GM12878 (cell line): ENCODE data around the gene PEX11A. TPM values are rescaled to one million over a fixed set of nuclear protein-coding genes. Genes with fewer than 3 reads are reported as not detected.

Experiments
- ATAC-seq: fragments of 200-7000 bp; cut with Tn5 transposase; 3 replicates; pipeline ENCODE4 v1.9.1; 2020; ENCODE audit warnings: mild to moderate bottlenecking, moderate library complexity
- BruUV-seq: library from RNA; stranded (reverse); fragments of 400-500 nt; replicated peaks from 2 replicates; lab custom pipeline; 2021; lab: Mats Ljungman, UMichigan
- CTCF ChIA-PET: fragments of 300-600 bp; sonication (Branson Sonifier 250); formaldehyde crosslinking; extraction: SDS; loops from one replicate; lab custom pipeline; 2021; ENCODE audit warnings: inconsistent platforms; lab: Yijun Ruan, JAX
- POLR2A ChIA-PET: fragments of 350-600 bp; formaldehyde crosslinking; extraction: SDS; loops from one replicate; lab custom pipeline; 2021; ENCODE audit warnings: inconsistent platforms; lab: Charles Lee
- RAD21 ChIA-PET: fragments of 300-600 bp; sonication (Branson Sonifier 250); formaldehyde crosslinking; loops from one replicate; lab custom pipeline; 2023; ENCODE audit warnings: antibody characterized with exemption; ENCODE audit not compliant: unreplicated experiment; lab: Charles Lee
- SMC1A ChIA-PET: fragments of 300-600 bp; sonication (Branson Sonifier 250); formaldehyde crosslinking; loops from one replicate; lab custom pipeline; 2023; ENCODE audit not compliant: unreplicated experiment, uncharacterized antibody; lab: Charles Lee
- DNase-seq: peaks from one replicate; pipeline ENCODE4 v3.0.0-alpha.2; 2011; ENCODE audit warnings: low read depth, low spot score
- FAIRE-seq: peaks from 3 replicates; lab custom pipeline; 2011; peaks lifted over from hg19 to GRCh38; lab: Jason Lieb, UNC
- H2AFZ ChIP-seq: 2 replicates; pipeline ENCODE4 v1.6.0; 2011; ENCODE audit warnings: low read depth, low read length, control low read depth; ENCODE audit not compliant: control insufficient read depth
- H3K27ac ChIP-seq: 2 replicates; pipeline ENCODE4 v1.5.1; 2011; ENCODE audit warnings: control low read depth; ENCODE audit not compliant: control insufficient read depth, insufficient read depth
- H3K27me3 ChIP-seq, 2 experiments: replicated peaks in 1 of 2; 2 replicates each; pipeline versions ENCODE4 v1.6.0 to v1.6.1; 2011; ENCODE audit warnings: low read length in 1 of 2; ENCODE audit not compliant: control insufficient read depth in 2 of 2, insufficient read depth in 2 of 2
- H3K36me3 ChIP-seq, 2 experiments: 2 replicates each; pipeline ENCODE4 v1.5.1; 2011; ENCODE audit warnings: low read length in 1 of 2; ENCODE audit not compliant: control insufficient read depth in 2 of 2, insufficient read depth in 2 of 2
- H3K4me1 ChIP-seq: 2 replicates; pipeline ENCODE4 v1.6.1; 2011; ENCODE audit warnings: mild to moderate bottlenecking, low read length, moderate library complexity, mixed read lengths; ENCODE audit not compliant: control insufficient read depth, insufficient read depth
- H3K4me2 ChIP-seq: 2 replicates; pipeline ENCODE4 v1.6.0; 2011; ENCODE audit warnings: control low read depth; ENCODE audit not compliant: control insufficient read depth, insufficient read depth
- H3K4me3 ChIP-seq: fragments of 200-600 bp; sonication (generic); 2 replicates; pipeline ENCODE4 v1.5.1; 2016
- H3K79me2 ChIP-seq: 2 replicates; pipeline ENCODE4 v1.6.0; 2011; ENCODE audit warnings: low read length; ENCODE audit not compliant: control insufficient read depth, insufficient read depth
- H3K9ac ChIP-seq: 2 replicates; pipeline ENCODE4 v1.8.0; 2011; ENCODE audit warnings: low read length, control low read depth, mixed read lengths; ENCODE audit not compliant: control insufficient read depth, insufficient read depth
- H3K9me3 ChIP-seq: replicated peaks from 3 replicates; pipeline ENCODE4 v1.5.1; 2011; ENCODE audit warnings: mild to moderate bottlenecking, low read length; ENCODE audit not compliant: control insufficient read depth, insufficient read depth
- H4K20me1 ChIP-seq: 2 replicates; pipeline ENCODE4 v1.6.0; 2011; ENCODE audit not compliant: control insufficient read depth, insufficient read depth
- BHLHE40 ChIP-seq, 2 experiments: fragments of 450-650 bp in 1 of 2; IDR thresholded peaks; 2 replicates each; pipeline ENCODE4 v1.6.1; 2011 to 2017; ENCODE audit warnings: low read depth in 2 of 2, borderline replicate concordance in 1 of 2, improper control_type of control experiment in 1 of 2, low read length in 1 of 2, mild to moderate bottlenecking in 1 of 2
- BRCA1 ChIP-seq: IDR thresholded peaks from 2 replicates; pipeline ENCODE4 v1.6.1; 2011; ENCODE audit warnings: low read depth, low read length, improper control_type of control experiment
- ESRRA ChIP-seq: IDR thresholded peaks from 2 replicates; pipeline ENCODE4 v1.6.1; 2012; ENCODE audit warnings: mild to moderate bottlenecking, low read length, improper control_type of control experiment
- JUNB ChIP-seq: IDR thresholded peaks from 2 replicates; pipeline ENCODE4 v1.6.1; 2016; ENCODE audit warnings: antibody characterized with exemption, mild to moderate bottlenecking
- KAT2A ChIP-seq: conservative IDR thresholded peaks from 2 replicates; pipeline ENCODE4 v1.6.1; 2011; ENCODE audit warnings: low read depth, low read length; ENCODE audit not compliant: control insufficient read depth
- MEF2A ChIP-seq: IDR thresholded peaks from 2 replicates; pipeline ENCODE4 v1.6.1; 2011; ENCODE audit warnings: low read depth, mild to moderate bottlenecking, low read length, moderate library complexity; ENCODE audit not compliant: insufficient read depth
- NRF1 ChIP-seq: conservative IDR thresholded peaks from 2 replicates; pipeline ENCODE4 v1.6.1; 2011; ENCODE audit warnings: mild to moderate bottlenecking, low read depth, low read length, improper control_type of control experiment
- RCOR1 ChIP-seq: conservative IDR thresholded peaks from 2 replicates; pipeline ENCODE4 v1.6.1; 2012; ENCODE audit warnings: low read depth, low read length, improper control_type of control experiment
- RELA ChIP-seq: fragments of 450-650 bp; IDR thresholded peaks from 2 replicates; pipeline ENCODE4 v1.8.0; 2014; ENCODE audit warnings: borderline replicate concordance; ENCODE audit not compliant: partially characterized antibody
- SMAD5 ChIP-seq: IDR thresholded peaks from 2 replicates; pipeline ENCODE4 v1.6.1; 2016; ENCODE audit warnings: antibody characterized with exemption, low read depth
- SMARCA5 ChIP-seq: fragments of 450-650 bp; IDR thresholded peaks from 2 replicates; pipeline ENCODE4 v1.6.1; 2017; ENCODE audit warnings: mild to moderate bottlenecking
- STAT3 ChIP-seq: IDR thresholded peaks from 2 replicates; pipeline ENCODE4 v1.6.1; 2011; ENCODE audit warnings: low read depth, low read length, improper control_type of control experiment
- SUPT20H ChIP-seq: IDR thresholded peaks from 2 replicates; pipeline ENCODE4 v1.6.1; 2011; ENCODE audit warnings: low read depth, mild to moderate bottlenecking, low read length, moderate library complexity, borderline replicate concordance; ENCODE audit not compliant: control insufficient read depth
- TBL1XR1 ChIP-seq: IDR thresholded peaks from 2 replicates; pipeline ENCODE4 v1.6.1; 2012; ENCODE audit warnings: low read depth, low read length, improper control_type of control experiment
- WGBS: methylation state at CpG from one replicate; pipeline ENCODE4 v1.1.6; 2016; ENCODE audit warnings: low lambda C conversion rate; ENCODE audit not compliant: insufficient replicate concordance, insufficient coverage; ENCODE audit errors: missing lambda C conversion rate; 5-methylcytosine and 5-hydroxymethylcytosine counted together
- in situ Hi-C: fragments of 300-500 bp; cut with MboI; formaldehyde crosslinking; loops from 9 replicates; pipeline ENCODE4 v1.14.3; 2018; ENCODE audit warnings: mixed read lengths
- intact Hi-C: fragments of 100-400 bp; cut with micrococcal nuclease; formaldehyde crosslinking; loops from one replicate; pipeline ENCODE4 v1.14.2; 2022; ENCODE audit not compliant: unreplicated experiment
- polyA plus RNA-seq, 11 experiments: library from polyadenylated mRNA; depleted of rRNA in 4 of 11; unstranded in 6 of 11; stranded (reverse) in 5 of 11; fragments of >200 nt; fragmentation: Nextera tagmentation in 4 of 11; fragmentation: Illumina TruSeq in 1 of 11; extraction: Ambion mirVana in 4 of 11; extraction: Trizol in 1 of 11; gene quantifications; 1 replicate in 1 of 11; 2 replicates in 10 of 11; pipeline versions ENCODE4 v1.2.1 to v1.2.3, GENCODE V29; 2011 to 2016; ENCODE audit warnings: inconsistent platforms in 2 of 11, missing spikeins in 2 of 11, low read depth in 1 of 11
- total RNA-seq, 4 experiments: library from RNA; depleted of rRNA in 3 of 4; stranded (reverse); fragments of >200 nt in 3 of 4; fragmentation: Illumina TruSeq in 1 of 4; extraction: Trizol in 1 of 4; gene quantifications; 2 replicates each; pipeline versions ENCODE4 v1.2.1 to v1.2.3, GENCODE V29; 2013 to 2021
- TF ChIP-seq, protein P1 (sequence below): fragments of 450-650 bp; IDR thresholded peaks from 2 replicates; pipeline ENCODE4 v1.6.1; 2017; ENCODE audit warnings: antibody characterized with exemption, mild to moderate bottlenecking, moderate library complexity

The PEX11A gene
- total and polyA plus RNA-seq, 10 of the 15 experiments (the other 5 are each of a cell fraction or from before 2014, with no cell fraction given): 1.4 to 2.8 (median 2.0) TPM

GRCh38 chr15:89681146-89681545 lies 9.4 kb downstream of the PEX11A start:
- in situ Hi-C loops: no loop called here
- FAIRE-seq (no peak), ATAC-seq (no peak), DNase-seq (no peak)
- Histone ChIP-seq H3K9ac (no peak overlapping the region), H3K27me3 (no peaks in the 10 kb centered on the region), H3K4me2 (no peak overlapping the region), H3K36me3 (no peaks in the 10 kb centered on the region), H4K20me1 (no peaks in the 10 kb centered on the region), H2AFZ (no peak overlapping the region), H3K79me2 (no peaks in the 10 kb centered on the region), H3K9me3 (no peaks in the 10 kb centered on the region), H3K27ac (no peak overlapping the region), H3K4me1 (no peaks in the 10 kb centered on the region), H3K4me3 (no peak overlapping the region)
- intact Hi-C loops: no loop called here
- 36% methylated on average over 2 of the region's 2 CpGs for WGBS
- BruUV-seq: no TSS peak
- SMC1A ChIA-PET: no interaction called here
- TF ChIP-seq BRCA1 (no peak), SMARCA5 (no peak), BHLHE40 (IDR thresholded peaks at IDR 0.05; ENCODE audit: borderline replicate concordance in 1 of 2, low read depth in 2 of 2, low read length in 1 of 2) (no peak), RCOR1 (no peak), RELA (no peak), TBL1XR1 (no peak), SUPT20H (no peak), MEF2A (no peak), ESRRA (no peak), KAT2A (no peak), JUNB (no peak), STAT3 (no peak), SMAD5 (no peak), NRF1 (no peak)
- TF ChIP-seq, protein P1, sequence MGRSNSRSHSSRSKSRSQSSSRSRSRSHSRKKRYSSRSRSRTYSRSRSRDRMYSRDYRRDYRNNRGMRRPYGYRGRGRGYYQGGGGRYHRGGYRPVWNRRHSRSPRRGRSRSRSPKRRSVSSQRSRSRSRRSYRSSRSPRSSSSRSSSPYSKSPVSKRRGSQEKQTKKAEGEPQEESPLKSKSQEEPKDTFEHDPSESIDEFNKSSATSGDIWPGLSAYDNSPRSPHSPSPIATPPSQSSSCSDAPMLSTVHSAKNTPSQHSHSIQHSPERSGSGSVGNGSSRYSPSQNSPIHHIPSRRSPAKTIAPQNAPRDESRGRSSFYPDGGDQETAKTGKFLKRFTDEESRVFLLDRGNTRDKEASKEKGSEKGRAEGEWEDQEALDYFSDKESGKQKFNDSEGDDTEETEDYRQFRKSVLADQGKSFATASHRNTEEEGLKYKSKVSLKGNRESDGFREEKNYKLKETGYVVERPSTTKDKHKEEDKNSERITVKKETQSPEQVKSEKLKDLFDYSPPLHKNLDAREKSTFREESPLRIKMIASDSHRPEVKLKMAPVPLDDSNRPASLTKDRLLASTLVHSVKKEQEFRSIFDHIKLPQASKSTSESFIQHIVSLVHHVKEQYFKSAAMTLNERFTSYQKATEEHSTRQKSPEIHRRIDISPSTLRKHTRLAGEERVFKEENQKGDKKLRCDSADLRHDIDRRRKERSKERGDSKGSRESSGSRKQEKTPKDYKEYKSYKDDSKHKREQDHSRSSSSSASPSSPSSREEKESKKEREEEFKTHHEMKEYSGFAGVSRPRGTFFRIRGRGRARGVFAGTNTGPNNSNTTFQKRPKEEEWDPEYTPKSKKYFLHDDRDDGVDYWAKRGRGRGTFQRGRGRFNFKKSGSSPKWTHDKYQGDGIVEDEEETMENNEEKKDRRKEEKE: no peak
- RAD21 ChIA-PET: no interaction called here
- POLR2A ChIA-PET: no interaction called here
- CTCF ChIA-PET: interaction anchor here (1.1 kb wide), 1 partner anchor 8 kb away, joined by 3 read pairs; no protein-coding TSS in a partner anchor
